ENCODE results near the gene TNKS1BP1. TPM values are rescaled to one million over a fixed set of nuclear protein-coding genes. Genes with fewer than 3 reads are reported as not detected.

TNKS1BP1 gene
- total RNA-seq, 1 experiment from 2014 or later = 198 TPM

GRCh38 chr11:57325735-57326048 lies 940 bp upstream of the TNKS1BP1 start:
- ChIA-PET POLR2A (interaction anchor here (0.6 to 10.1 kb wide), 18 partner anchors 9 to 437 kb away, joined by 3 to 362 read pairs (median 4); partner anchors contain the start of genes MED19, P2RX3, SLC43A3 and SSRP1), CTCF (interaction anchor here (0.7 to 1.4 kb wide), 8 partner anchors 9 to 384 kb away, joined by 3 to 5 read pairs (median 4); no protein-coding TSS in a partner anchor)
- BruUV-seq (replicated peaks) = no TSS peak
- peaks cover 46% of the 10 kb centered on the region for H3K4me1 Mint-ChIP-seq (ENCODE audit: insufficient read depth, unreplicated experiment)
- TF ChIP-seq CTCF (IDR thresholded peaks at IDR 0.05; ENCODE audit: unreplicated experiment) = no peak
- H3K27ac Mint-ChIP-seq (ENCODE audit: low read depth, unreplicated experiment) = peak overlapping the region; percentile 97
- H3K9me3 Mint-ChIP-seq (ENCODE audit: unreplicated experiment) = no peaks in the 10 kb centered on the region
- intact Hi-C loops (cut with micrococcal nuclease) = loop anchor here (1.0 kb wide), 1 partner anchor 76 kb away; no protein-coding TSS in a partner anchor
- peak overlapping the region; percentile 75 for H3K4me3 Mint-ChIP-seq (ENCODE audit: unreplicated experiment)
- H3K36me3 Mint-ChIP-seq (ENCODE audit: insufficient read depth, unreplicated experiment) = peaks cover 54% of the 10 kb centered on the region
- H3K27me3 Mint-ChIP-seq (ENCODE audit: insufficient read depth, unreplicated experiment) = no peaks in the 10 kb centered on the region
- DNase-seq (ENCODE audit: unreplicated experiment) = no peak

- no peaks in the 10 kb centered on the region for H3K27me3 Mint-ChIP-seq (ENCODE audit: insufficient read depth, unreplicated experiment)
- intact Hi-C loops (cut with micrococcal nuclease) = no loop called here
- peak overlapping the region; percentile 75 for H3K4me3 Mint-ChIP-seq (ENCODE audit: unreplicated experiment)
- TF ChIP-seq CTCF (IDR thresholded peaks at IDR 0.05; ENCODE audit: unreplicated experiment) = no peak
- H3K36me3 Mint-ChIP-seq (ENCODE audit: insufficient read depth, unreplicated experiment) = peaks cover 40% of the 10 kb centered on the region
- H3K27ac Mint-ChIP-seq (ENCODE audit: low read depth, unreplicated experiment) = peak overlapping the region; percentile 97
- peak; percentile 36 for DNase-seq (ENCODE audit: unreplicated experiment)
- ChIA-PET POLR2A (interaction anchor here (0.5 to 10.1 kb wide), 8 partner anchors 11 to 1253 kb away, joined by 3 to 362 read pairs (median 38); partner anchors contain the start of gene SSRP1), CTCF (interaction anchor here (0.6 to 1.5 kb wide), 8 partner anchors 11 to 464 kb away, joined by 3 to 7 read pairs (median 4); partner anchors contain the start of gene SSRP1)
- no peaks in the 10 kb centered on the region for H3K9me3 Mint-ChIP-seq (ENCODE audit: unreplicated experiment)
- H3K4me1 Mint-ChIP-seq (ENCODE audit: insufficient read depth, unreplicated experiment) = peaks cover 49% of the 10 kb centered on the region
- no TSS peak for BruUV-seq (replicated peaks)
These were observed 432 bp downstream of the TNKS1BP1 start for GRCh38 chr11:57324154-57324885.

DNA sequence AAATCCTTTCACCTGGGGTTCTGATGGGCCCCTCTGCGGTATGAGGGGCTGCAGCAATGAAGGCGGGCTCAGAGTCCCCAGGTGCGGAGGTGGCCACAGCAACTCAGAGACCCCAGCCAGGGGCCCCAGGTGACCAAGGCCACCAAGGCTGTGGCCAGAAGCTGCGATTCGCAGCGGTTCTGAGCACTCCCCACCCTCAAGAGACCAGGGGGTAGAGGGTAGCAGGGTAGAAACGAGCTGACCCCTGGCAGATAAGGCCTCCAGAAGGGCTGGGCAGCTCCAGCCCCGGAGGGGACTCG lies 948 bp downstream of the TNKS1BP1 start:
- BruUV-seq (replicated peaks) = no TSS peak
- TF ChIP-seq CTCF (IDR thresholded peaks at IDR 0.05; ENCODE audit: unreplicated experiment) = no peak
- peak overlapping the region; percentile 97 for H3K27ac Mint-ChIP-seq (ENCODE audit: low read depth, unreplicated experiment)
- H3K9me3 Mint-ChIP-seq (ENCODE audit: unreplicated experiment) = no peaks in the 10 kb centered on the region
- CTCF ChIA-PET = interaction anchor here (0.7 to 4.1 kb wide), 6 partner anchors 12 to 464 kb away, joined by 3 to 24 read pairs (median 4); no protein-coding TSS in a partner anchor
- peaks cover 54% of the 10 kb centered on the region for H3K4me1 Mint-ChIP-seq (ENCODE audit: insufficient read depth, unreplicated experiment)
- H3K36me3 Mint-ChIP-seq (ENCODE audit: insufficient read depth, unreplicated experiment) = peaks cover 35% of the 10 kb centered on the region
- no peak for DNase-seq (ENCODE audit: unreplicated experiment)
- no peaks in the 10 kb centered on the region for H3K27me3 Mint-ChIP-seq (ENCODE audit: insufficient read depth, unreplicated experiment)
- intact Hi-C loops (cut with micrococcal nuclease) = loop anchor here (2.0 kb wide), 1 partner anchor 19 kb away; no protein-coding TSS in a partner anchor
- H3K4me3 Mint-ChIP-seq (ENCODE audit: unreplicated experiment) = peak overlapping the region; percentile 75
- POLR2A ChIA-PET = interaction anchor here (0.5 to 10.1 kb wide), 7 partner anchors 11 to 1254 kb away, joined by 3 to 362 read pairs (median 72); partner anchors contain the start of gene SSRP1

DNA sequence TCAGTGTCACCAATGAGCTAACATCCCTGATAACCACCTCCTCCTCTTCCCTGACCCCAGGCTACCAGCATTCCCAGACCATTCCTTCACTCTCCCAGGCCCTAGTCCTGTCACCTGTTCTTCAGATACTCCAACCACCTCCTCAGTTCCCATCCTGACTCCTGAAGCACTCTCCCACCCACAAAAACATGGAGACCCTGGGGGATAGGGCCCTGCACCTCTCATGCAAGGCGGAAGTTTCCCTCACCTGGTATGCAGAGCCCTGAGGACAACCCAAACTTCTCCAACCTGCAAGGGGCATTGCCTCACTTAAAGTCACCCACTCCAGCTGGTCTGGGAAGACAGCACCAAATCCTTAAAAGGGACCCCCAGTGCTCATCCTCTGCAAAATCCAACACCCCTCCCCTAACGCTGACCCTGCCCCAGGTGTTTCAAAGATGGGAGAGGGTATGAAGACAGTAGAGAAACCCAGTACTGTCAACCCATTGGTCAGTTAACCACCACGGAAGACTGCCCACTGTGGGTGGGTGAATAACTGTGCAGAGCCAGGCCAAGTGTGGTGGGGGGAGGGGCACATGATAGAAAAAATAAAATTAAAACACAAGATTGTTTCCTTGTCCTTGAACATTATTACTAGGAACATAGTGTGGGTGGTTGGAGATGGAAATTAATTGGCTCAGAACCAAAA lies 1.4 kb downstream of the TNKS1BP1 start:
- Mint-ChIP-seq H3K4me3 (ENCODE audit: unreplicated experiment) (peak overlapping the region; percentile 75), H3K27me3 (ENCODE audit: insufficient read depth, unreplicated experiment) (no peaks in the 10 kb centered on the region), H3K27ac (ENCODE audit: low read depth, unreplicated experiment) (peak overlapping the region; percentile 97), H3K36me3 (ENCODE audit: insufficient read depth, unreplicated experiment) (peaks cover 30% of the 10 kb centered on the region), H3K9me3 (ENCODE audit: unreplicated experiment) (no peaks in the 10 kb centered on the region), H3K4me1 (ENCODE audit: insufficient read depth, unreplicated experiment) (peaks cover 55% of the 10 kb centered on the region)
- intact Hi-C loops (cut with micrococcal nuclease) = loop anchor here (2.0 kb wide), 1 partner anchor 19 kb away; no protein-coding TSS in a partner anchor
- TF ChIP-seq CTCF (IDR thresholded peaks at IDR 0.05; ENCODE audit: unreplicated experiment) = peak; percentile 10
- no peak for DNase-seq (ENCODE audit: unreplicated experiment)
- ChIA-PET POLR2A (interaction anchor here (0.7 to 10.1 kb wide), 6 partner anchors 12 to 1254 kb away, joined by 3 to 362 read pairs (median 80); partner anchors contain the start of gene SSRP1), CTCF (interaction anchor here (0.6 to 4.1 kb wide), 12 partner anchors 12 to 465 kb away, joined by 3 to 27 read pairs (median 4); no protein-coding TSS in a partner anchor)
- no TSS peak for BruUV-seq (replicated peaks)

Data from MCF 10A (cell line).